Effector CD4-positive, alpha-beta T cell (primary cell): Measurements from ENCODE around the gene DLX3.

ENCODE experiments used
- DNase-seq: peaks from one replicate; pipeline ENCODE4 v3.0.0-alpha.2; 2020

Gene DLX3

GRCh38 chr17:49971199-49971847, 23.7 kb downstream of the DLX3 start:
- DNase-seq, result no peak

- no peak for DNase-seq
Measured at GRCh38 chr17:49970498-49970897, 24.5 kb downstream of the DLX3 start.

- DNase-seq, result no peak
Measured at GRCh38 chr17:49969795-49970389, 25.1 kb downstream of the DLX3 start.

GRCh38 chr17:49969134-49969759, 25.8 kb downstream of the DLX3 start, which contains the start of gene DLX4:
Gene DLX4 (plus strand): TSS chr17:49969190. CDS start chr17:49969469, 279 bp downstream.
- DNase-seq, result peak; percentile 31

- DNase-seq, result peak; percentile 43
Measured at GRCh38 chr17:49968405-49969133, 26.5 kb downstream of the DLX3 start.

- no peak for DNase-seq
Measured at GRCh38 chr17:49967621-49968404, 27.2 kb downstream of the DLX3 start.

- no peak for DNase-seq
Measured at GRCh38 chr17:49967205-49967604, 27.8 kb downstream of the DLX3 start.

GRCh38 chr17:49966767-49967166, 28.3 kb downstream of the DLX3 start:
- no peak for DNase-seq

- DNase-seq, result no peak
Measured at GRCh38 chr17:49965524-49965909, 29.5 kb downstream of the DLX3 start.

GRCh38 chr17:49964769-49965523, 30.1 kb downstream of the DLX3 start:
- DNase-seq, result no peak

- DNase-seq, result no peak
Measured at GRCh38 chr17:49964303-49964768, 30.7 kb downstream of the DLX3 start.

GRCh38 chr17:49963626-49964302, 31.3 kb downstream of the DLX3 start:
- no peak for DNase-seq

- no peak for DNase-seq
Measured at GRCh38 chr17:49963309-49963625, 31.8 kb downstream of the DLX3 start.

GRCh38 chr17:49962599-49963308, 32.3 kb downstream of the DLX3 start:
- no peak for DNase-seq

GRCh38 chr17:49959183-49959935, 35.7 kb downstream of the DLX3 start:
- no peak for DNase-seq

- no peak for DNase-seq
Measured at GRCh38 chr17:49958723-49959122, 36.3 kb downstream of the DLX3 start.

GRCh38 chr17:49957350-49957749, 37.7 kb downstream of the DLX3 start:
- no peak for DNase-seq

- DNase-seq, result no peak
Measured at GRCh38 chr17:49956780-49957179, 38.2 kb downstream of the DLX3 start.

GRCh38 chr17:49955157-49955556, 39.9 kb downstream of the DLX3 start:
- no peak for DNase-seq

- no peak for DNase-seq
Measured at GRCh38 chr17:49952912-49953497, 42.0 kb downstream of the DLX3 start.
